Measurements from ENCODE around the gene GIT1.

GRCh38 chr17:29588562-29589411 is 661 bp downstream of the GIT1 start:
- TF ChIP-seq, protein P1, sequence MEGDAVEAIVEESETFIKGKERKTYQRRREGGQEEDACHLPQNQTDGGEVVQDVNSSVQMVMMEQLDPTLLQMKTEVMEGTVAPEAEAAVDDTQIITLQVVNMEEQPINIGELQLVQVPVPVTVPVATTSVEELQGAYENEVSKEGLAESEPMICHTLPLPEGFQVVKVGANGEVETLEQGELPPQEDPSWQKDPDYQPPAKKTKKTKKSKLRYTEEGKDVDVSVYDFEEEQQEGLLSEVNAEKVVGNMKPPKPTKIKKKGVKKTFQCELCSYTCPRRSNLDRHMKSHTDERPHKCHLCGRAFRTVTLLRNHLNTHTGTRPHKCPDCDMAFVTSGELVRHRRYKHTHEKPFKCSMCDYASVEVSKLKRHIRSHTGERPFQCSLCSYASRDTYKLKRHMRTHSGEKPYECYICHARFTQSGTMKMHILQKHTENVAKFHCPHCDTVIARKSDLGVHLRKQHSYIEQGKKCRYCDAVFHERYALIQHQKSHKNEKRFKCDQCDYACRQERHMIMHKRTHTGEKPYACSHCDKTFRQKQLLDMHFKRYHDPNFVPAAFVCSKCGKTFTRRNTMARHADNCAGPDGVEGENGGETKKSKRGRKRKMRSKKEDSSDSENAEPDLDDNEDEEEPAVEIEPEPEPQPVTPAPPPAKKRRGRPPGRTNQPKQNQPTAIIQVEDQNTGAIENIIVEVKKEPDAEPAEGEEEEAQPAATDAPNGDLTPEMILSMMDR (IDR thresholded peaks at IDR 0.05; ENCODE audit: low read depth, low read length, missing input control), result no peak
- TF ChIP-seq TAF1 (conservative IDR thresholded peaks at IDR 0.05) (no peak), RAD21 (IDR thresholded peaks at IDR 0.05) (no peak), JUND (IDR thresholded peaks at IDR 0.05) (no peak), YY1 (IDR thresholded peaks at IDR 0.05) (no peak), REST (IDR thresholded peaks at IDR 0.05) (no peak), ATF3 (IDR thresholded peaks at IDR 0.05) (no peak), MAX (IDR thresholded peaks at IDR 0.05) (no peak), HNF4G (IDR thresholded peaks at IDR 0.05) (no peak), SP1 (IDR thresholded peaks at IDR 0.05) (no peak), EGR1 (IDR thresholded peaks at IDR 0.05; ENCODE audit: low read depth in 2 of 2) (peak in 1 of 2 donors; percentile 17)
